Calu3 (cell line): ENCODE data around the gene CYP11A1. TPM values are rescaled to one million over a fixed set of nuclear protein-coding genes. Genes with fewer than 3 reads are reported as not detected.

ENCODE experiments used
- BruUV-seq: library from RNA; stranded (reverse); fragments of 400-500 nt; replicated peaks from 2 replicates; lab custom pipeline; 2021; lab: Mats Ljungman, UMichigan
- CTCF ChIA-PET: fragments of 300-600 bp; sonication (Branson Sonifier 250); formaldehyde crosslinking; loops from one replicate; lab custom pipeline; 2022; ENCODE audit warnings: antibody characterized with exemption; lab: Charles Lee
- DNase-seq: peaks from one replicate; pipeline ENCODE4 v3.0.0; 2022
- H3K27ac Mint-ChIP-seq: one replicate; pipeline ENCODE4 v1.8.0; 2022; ENCODE audit warnings: mixed read lengths; ENCODE audit not compliant: unreplicated experiment
- H3K27me3 Mint-ChIP-seq: one replicate; pipeline ENCODE4 v1.8.0; 2022; ENCODE audit warnings: mixed read lengths; ENCODE audit not compliant: unreplicated experiment
- H3K36me3 Mint-ChIP-seq: one replicate; pipeline ENCODE4 v1.8.0; 2022; ENCODE audit warnings: mild to moderate bottlenecking, moderate library complexity, mixed read lengths; ENCODE audit not compliant: insufficient read depth, unreplicated experiment
- H3K4me1 Mint-ChIP-seq: one replicate; pipeline ENCODE4 v1.8.0; 2022; ENCODE audit warnings: mild to moderate bottlenecking, low read depth, mixed read lengths; ENCODE audit not compliant: unreplicated experiment
- H3K4me3 Mint-ChIP-seq: one replicate; pipeline ENCODE4 v1.8.0; 2022; ENCODE audit warnings: mild to moderate bottlenecking, low read depth, moderate library complexity, mixed read lengths; ENCODE audit not compliant: unreplicated experiment
- H3K9me3 Mint-ChIP-seq: one replicate; pipeline ENCODE4 v1.8.0; 2022; ENCODE audit warnings: low read depth, mixed read lengths; ENCODE audit not compliant: unreplicated experiment
- CTCF ChIP-seq: fragments of 200-600 bp; IDR thresholded peaks from one replicate; pipeline ENCODE4 v1.8.0; 2022; ENCODE audit warnings: antibody characterized with exemption; ENCODE audit not compliant: unreplicated experiment
- intact Hi-C: fragments of 100-400 bp; cut with micrococcal nuclease; formaldehyde crosslinking; loops from one replicate; pipeline ENCODE4 v1.10.0; 2022; ENCODE audit not compliant: unreplicated experiment
- total RNA-seq: library from RNA; stranded (reverse); gene quantifications from 2 replicates; pipeline ENCODE4 v1.2.3, GENCODE V29; 2022

The CYP11A1 gene
- total RNA-seq, 1 experiment from 2014 or later = not detected

- Mint-ChIP-seq H3K9me3 (no peaks in the 10 kb centered on the region), H3K4me1 (peaks cover 8% of the 10 kb centered on the region), H3K4me3 (no peak overlapping the region), H3K27me3 (no peaks in the 10 kb centered on the region), H3K36me3 (peaks cover 63% of the 10 kb centered on the region), H3K27ac (peak overlapping the region; percentile 46)
- no peak for TF ChIP-seq CTCF
- CTCF ChIA-PET = no interaction called here
- DNase-seq = no peak
- intact Hi-C loops = no loop called here
- no TSS peak for BruUV-seq
These were observed 46.7 kb upstream of the CYP11A1 start for GRCh38 chr15:74414081-74414580.

GRCh38 chr15:74413350-74414080 lies 46.1 kb upstream of the CYP11A1 start:
- no TSS peak for BruUV-seq
- CTCF ChIA-PET = no interaction called here

GRCh38 chr15:74412159-74412558 lies 44.7 kb upstream of the CYP11A1 start:
- TF ChIP-seq CTCF = no peak
- DNase-seq = no peak
- CTCF ChIA-PET = no interaction called here
- H3K4me1 Mint-ChIP-seq = peaks cover 10% of the 10 kb centered on the region
- H3K9me3 Mint-ChIP-seq = no peaks in the 10 kb centered on the region
- H3K36me3 Mint-ChIP-seq = peaks cover 65% of the 10 kb centered on the region
- intact Hi-C loops = no loop called here
- H3K27ac Mint-ChIP-seq = peak overlapping the region; percentile 12
- H3K27me3 Mint-ChIP-seq = no peaks in the 10 kb centered on the region
- H3K4me3 Mint-ChIP-seq = no peak overlapping the region
- no TSS peak for BruUV-seq

More at GRCh38 chr15:74413350-74414080, 46.1 kb upstream of the CYP11A1 start:
- DNase-seq = no peak
- H3K27ac Mint-ChIP-seq = no peak overlapping the region
- TF ChIP-seq CTCF = no peak
- H3K4me3 Mint-ChIP-seq = no peak overlapping the region
- H3K36me3 Mint-ChIP-seq = peaks cover 63% of the 10 kb centered on the region
- intact Hi-C loops = no loop called here
- no peaks in the 10 kb centered on the region for H3K9me3 Mint-ChIP-seq
- H3K27me3 Mint-ChIP-seq = no peaks in the 10 kb centered on the region
- H3K4me1 Mint-ChIP-seq = peaks cover 2% of the 10 kb centered on the region

GRCh38 chr15:74411686-74412085 lies 44.2 kb upstream of the CYP11A1 start:
- H3K27ac Mint-ChIP-seq = peak overlapping the region; percentile 12

More at GRCh38 chr15:74411686-74412085, 44.2 kb upstream of the CYP11A1 start:
- intact Hi-C loops = no loop called here
- TF ChIP-seq CTCF = no peak
- H3K27me3 Mint-ChIP-seq = no peaks in the 10 kb centered on the region
- H3K36me3 Mint-ChIP-seq = peaks cover 63% of the 10 kb centered on the region
- BruUV-seq = no TSS peak
- no peak overlapping the region for H3K4me3 Mint-ChIP-seq
- H3K9me3 Mint-ChIP-seq = no peaks in the 10 kb centered on the region
- DNase-seq = no peak
- H3K4me1 Mint-ChIP-seq = peaks cover 15% of the 10 kb centered on the region
- CTCF ChIA-PET = no interaction called here
